Measurements from ENCODE around the gene DNASE1L3. TPM values are rescaled to one million over a fixed set of nuclear protein-coding genes. Genes with fewer than 3 reads are reported as not detected.

DNASE1L3 gene
- total RNA-seq, 4 donors from 2014 or later = 1.2 to 11.5 (median 2.4) TPM

DNA sequence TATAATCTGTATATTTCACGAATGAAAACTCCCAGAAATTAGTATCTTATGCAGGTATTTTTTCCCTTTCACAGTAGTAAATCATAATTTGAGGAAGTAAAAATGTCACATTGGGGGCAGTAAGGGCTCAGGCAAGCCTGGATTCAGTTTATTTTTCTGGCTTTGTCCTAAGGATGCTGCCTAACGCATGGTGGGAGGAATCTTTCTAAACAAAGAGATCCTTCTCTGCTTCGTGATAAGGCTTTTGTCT, 35.7 kb downstream of the DNASE1L3 start:
- TF ChIP-seq CTCF (IDR thresholded peaks at IDR 0.05; ENCODE audit: low read depth) = no peak

- TF ChIP-seq CTCF (IDR thresholded peaks at IDR 0.05; ENCODE audit: low read depth) = no peak
Observed at GRCh38 chr3:58173669-58174398, 36.9 kb downstream of the DNASE1L3 start.

DNA sequence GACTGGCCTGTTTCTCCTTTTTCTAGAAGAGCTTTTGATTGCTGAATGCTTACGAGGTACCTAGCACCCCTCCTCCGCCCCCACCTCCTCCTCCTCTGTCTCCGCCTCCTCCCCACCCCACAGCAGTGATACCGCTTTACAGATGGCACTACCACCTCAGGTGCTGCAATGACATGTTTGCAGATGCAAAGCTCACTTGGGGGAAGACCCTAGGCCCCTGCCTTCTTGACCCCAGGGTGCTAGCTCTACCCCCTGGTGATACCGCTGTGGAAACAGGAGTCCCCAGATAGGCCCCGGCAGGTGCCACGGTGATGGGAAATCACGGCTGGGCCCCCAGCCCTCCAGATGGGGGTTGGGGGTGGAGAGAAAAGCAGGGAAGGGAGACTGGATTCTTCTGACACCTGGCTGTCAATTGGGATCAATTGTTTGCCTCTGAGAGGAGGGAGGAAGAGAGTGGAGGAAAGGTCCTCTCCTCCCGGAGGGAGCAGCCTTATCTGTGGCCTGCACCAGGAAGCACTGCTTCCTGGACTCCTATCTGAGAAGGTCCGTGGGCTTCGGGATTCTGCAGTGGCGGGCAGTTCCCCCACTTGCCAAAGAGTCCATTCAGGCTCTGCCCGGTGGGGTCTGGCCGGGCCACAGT, 37.6 kb downstream of the DNASE1L3 start:
- TF ChIP-seq CTCF (IDR thresholded peaks at IDR 0.05; ENCODE audit: low read depth) = no peak

GRCh38 chr3:58171126-58171525, 39.6 kb downstream of the DNASE1L3 start:
- no peak for TF ChIP-seq CTCF (IDR thresholded peaks at IDR 0.05; ENCODE audit: low read depth)

GRCh38 chr3:58170376-58170775, 40.4 kb downstream of the DNASE1L3 start:
- TF ChIP-seq CTCF (IDR thresholded peaks at IDR 0.05; ENCODE audit: low read depth) = no peak

- TF ChIP-seq CTCF (IDR thresholded peaks at IDR 0.05; ENCODE audit: low read depth) = no peak
Observed at GRCh38 chr3:58169371-58169770, 41.4 kb downstream of the DNASE1L3 start.

DNA sequence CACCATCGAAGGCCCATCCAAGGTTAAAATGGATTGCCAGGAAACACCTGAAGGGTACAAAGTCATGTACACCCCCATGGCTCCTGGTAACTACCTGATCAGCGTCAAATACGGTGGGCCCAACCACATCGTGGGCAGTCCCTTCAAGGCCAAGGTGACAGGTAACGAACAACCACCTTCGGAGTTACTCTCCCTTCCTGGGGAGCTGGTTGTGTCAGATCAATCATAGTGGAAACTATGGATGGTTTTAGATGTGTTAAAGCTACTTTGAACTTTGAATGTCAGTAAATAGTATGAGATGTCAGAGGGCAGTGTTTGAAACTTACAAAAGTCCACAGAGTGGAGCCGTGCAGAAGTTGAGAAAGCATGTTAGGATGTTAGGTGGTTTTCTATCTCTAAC, 42.3 kb downstream of the DNASE1L3 start:
- TF ChIP-seq CTCF (IDR thresholded peaks at IDR 0.05; ENCODE audit: low read depth) = no peak

Data from subcutaneous adipose tissue (tissue), 4 donors.